Neural progenitor cell (in vitro differentiated cells): ENCODE measurements around the gene SPOCK3. TPM values are rescaled to one million over a fixed set of nuclear protein-coding genes. Genes with fewer than 3 reads are reported as not detected.
"Not testable (repeated sequence)": the region's sequence is repeated elsewhere in the genome, so short reads cannot be mapped to it uniquely, and the experiment has no call there.

Experiments used
- DNase-seq: peaks from one replicate; pipeline ENCODE4 v3.0.0-alpha.2; 2016; ENCODE audit warnings: low spot score
- H2AFZ ChIP-seq: fragments of 200-600 bp; sonication (generic); replicated peaks from 2 replicates; pipeline ENCODE4 v1.6.1; 2016; ENCODE audit warnings: antibody characterized with exemption
- H3F3A ChIP-seq: fragments of 200-600 bp; sonication (generic); 2 replicates; pipeline ENCODE4 v1.6.1; 2016; ENCODE audit warnings: antibody characterized with exemption, low read depth
- H3K27ac ChIP-seq: fragments of 200-600 bp; sonication (generic); 2 replicates; pipeline ENCODE4 v1.5.1; 2016; ENCODE audit warnings: mild to moderate bottlenecking
- H3K27me3 ChIP-seq: fragments of 200-600 bp; sonication (generic); 2 replicates; pipeline ENCODE4 v1.6.1; 2016; ENCODE audit warnings: mild to moderate bottlenecking, moderate library complexity
- H3K36me3 ChIP-seq: fragments of 200-600 bp; sonication (generic); 2 replicates; pipeline ENCODE4 v1.5.1; 2016
- H3K4me1 ChIP-seq: fragments of 200-600 bp; sonication (generic); 2 replicates; pipeline ENCODE4 v1.6.1; 2016; ENCODE audit warnings: mixed run types
- H3K4me2 ChIP-seq: fragments of 200-600 bp; sonication (generic); 2 replicates; pipeline ENCODE4 v1.6.1; 2016
- H3K4me3 ChIP-seq: fragments of 200-600 bp; sonication (generic); 2 replicates; pipeline ENCODE4 v1.5.1; 2016
- H3K79me2 ChIP-seq: fragments of 200-600 bp; sonication (generic); 2 replicates; pipeline ENCODE4 v1.6.1; 2016; ENCODE audit warnings: low read depth
- H3K9ac ChIP-seq: fragments of 200-600 bp; sonication (generic); 2 replicates; pipeline ENCODE4 v1.6.1; 2016
- H3K9me3 ChIP-seq: fragments of 200-600 bp; sonication (generic); 2 replicates; pipeline ENCODE4 v1.5.1; 2016; ENCODE audit warnings: low read depth
- H4K20me1 ChIP-seq: fragments of 200-600 bp; sonication (generic); 2 replicates; pipeline ENCODE4 v1.6.1; 2016; ENCODE audit warnings: low read depth
- H3K27ac Mint-ChIP-seq: 3 replicates; pipeline ENCODE4 v1.8.0; 2021; ENCODE audit warnings: mixed read lengths
- H3K27me3 Mint-ChIP-seq: 2 replicates; pipeline ENCODE4 v1.8.0; 2022; ENCODE audit warnings: low read depth, mild to moderate bottlenecking, inconsistent platforms, moderate library complexity, mixed read lengths; ENCODE audit not compliant: insufficient read depth
- H3K36me3 Mint-ChIP-seq: 3 replicates; pipeline ENCODE4 v1.8.0; 2021; ENCODE audit warnings: mixed read lengths
- H3K4me1 Mint-ChIP-seq: 3 replicates; pipeline ENCODE4 v1.8.0; 2021; ENCODE audit warnings: mixed read lengths
- H3K4me3 Mint-ChIP-seq: 3 replicates; pipeline ENCODE4 v1.8.0; 2021; ENCODE audit warnings: mild to moderate bottlenecking, moderate library complexity, mixed read lengths
- H3K9me3 Mint-ChIP-seq: 3 replicates; pipeline ENCODE4 v1.8.0; 2020; ENCODE audit warnings: mixed read lengths
- EZH2 ChIP-seq: fragments of 200-600 bp; sonication (generic); IDR thresholded peaks from 2 replicates; pipeline ENCODE4 v1.6.1; 2017; ENCODE audit warnings: antibody characterized with exemption, mild to moderate bottlenecking, moderate library complexity
- EZH2phosphoT487 ChIP-seq: fragments of 200-600 bp; sonication (generic); IDR thresholded peaks from 2 replicates; pipeline ENCODE4 v1.6.1; 2017; ENCODE audit warnings: antibody characterized with exemption
- total RNA-seq: library from RNA; depleted of rRNA; stranded (reverse); fragments of >200 nt; gene quantifications from 2 replicates; pipeline ENCODE4 v1.2.3, GENCODE V29; 2015; ENCODE audit warnings: low replicate concordance
- TF ChIP-seq, protein P1 (sequence below): fragments of 200-600 bp; sonication (generic); IDR thresholded peaks from 2 replicates; pipeline ENCODE4 v1.5.1; 2017; ENCODE audit warnings: antibody characterized with exemption, mild to moderate bottlenecking

The SPOCK3 gene
- total RNA-seq, 1 donor from 2014 or later, result 0.21 TPM

GRCh38 chr4:166798126-166798525, 436.2 kb downstream of the SPOCK3 start:
- Histone ChIP-seq H3K4me1 (no peaks in the 10 kb centered on the region), H3K36me3 (no peaks in the 10 kb centered on the region), H3K9ac (no peak overlapping the region), H3K4me2 (no peak overlapping the region), H4K20me1 (no peaks in the 10 kb centered on the region), H2AFZ (peak overlapping the region; percentile 11), H3K4me3 (no peak overlapping the region), H3K27me3 (no peaks in the 10 kb centered on the region), H3K27ac (no peak overlapping the region), H3K79me2 (no peaks in the 10 kb centered on the region), H3F3A (no peaks in the 10 kb centered on the region), H3K9me3 (no peaks in the 10 kb centered on the region)
- TF ChIP-seq EZH2phosphoT487 (no peak), EZH2 (no peak)
- TF ChIP-seq, protein P1, sequence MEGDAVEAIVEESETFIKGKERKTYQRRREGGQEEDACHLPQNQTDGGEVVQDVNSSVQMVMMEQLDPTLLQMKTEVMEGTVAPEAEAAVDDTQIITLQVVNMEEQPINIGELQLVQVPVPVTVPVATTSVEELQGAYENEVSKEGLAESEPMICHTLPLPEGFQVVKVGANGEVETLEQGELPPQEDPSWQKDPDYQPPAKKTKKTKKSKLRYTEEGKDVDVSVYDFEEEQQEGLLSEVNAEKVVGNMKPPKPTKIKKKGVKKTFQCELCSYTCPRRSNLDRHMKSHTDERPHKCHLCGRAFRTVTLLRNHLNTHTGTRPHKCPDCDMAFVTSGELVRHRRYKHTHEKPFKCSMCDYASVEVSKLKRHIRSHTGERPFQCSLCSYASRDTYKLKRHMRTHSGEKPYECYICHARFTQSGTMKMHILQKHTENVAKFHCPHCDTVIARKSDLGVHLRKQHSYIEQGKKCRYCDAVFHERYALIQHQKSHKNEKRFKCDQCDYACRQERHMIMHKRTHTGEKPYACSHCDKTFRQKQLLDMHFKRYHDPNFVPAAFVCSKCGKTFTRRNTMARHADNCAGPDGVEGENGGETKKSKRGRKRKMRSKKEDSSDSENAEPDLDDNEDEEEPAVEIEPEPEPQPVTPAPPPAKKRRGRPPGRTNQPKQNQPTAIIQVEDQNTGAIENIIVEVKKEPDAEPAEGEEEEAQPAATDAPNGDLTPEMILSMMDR, result no peak
- no peak overlapping the region for H3K27ac Mint-ChIP-seq
- H3K27me3 Mint-ChIP-seq, result no peaks in the 10 kb centered on the region
- DNase-seq, result no peak
- no peaks in the 10 kb centered on the region for H3K36me3 Mint-ChIP-seq
- no peaks in the 10 kb centered on the region for H3K9me3 Mint-ChIP-seq
- H3K4me1 Mint-ChIP-seq, result peaks cover 7% of the 10 kb centered on the region
- no peak overlapping the region for H3K4me3 Mint-ChIP-seq

DNA sequence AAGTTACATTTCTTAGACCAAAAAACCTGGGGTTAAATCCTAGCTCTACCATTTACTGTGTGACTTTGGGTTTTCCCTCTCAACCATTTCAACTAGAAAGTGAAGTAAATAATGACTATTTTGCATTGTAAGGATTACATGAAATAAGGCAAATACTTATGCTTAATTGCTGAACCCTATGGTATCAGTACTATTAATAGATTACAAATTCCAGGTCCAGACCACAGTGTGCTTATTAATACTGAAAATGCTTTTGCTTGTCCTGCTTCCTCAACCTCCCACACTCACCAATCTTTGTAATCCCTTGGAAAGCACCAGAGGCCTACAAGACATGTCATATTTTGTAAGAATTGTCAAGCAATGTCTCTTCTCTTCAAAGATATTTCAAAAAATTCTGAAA, 456.5 kb downstream of the SPOCK3 start:
- Histone ChIP-seq H3F3A (no peaks in the 10 kb centered on the region), H3K4me2 (no peak overlapping the region), H3K27ac (no peak overlapping the region), H3K4me3 (no peak overlapping the region), H2AFZ (no peak overlapping the region), H3K9me3 (no peaks in the 10 kb centered on the region), H3K36me3 (no peaks in the 10 kb centered on the region), H4K20me1 (no peaks in the 10 kb centered on the region), H3K9ac (no peak overlapping the region), H3K79me2 (no peaks in the 10 kb centered on the region), H3K27me3 (no peaks in the 10 kb centered on the region), H3K4me1 (no peaks in the 10 kb centered on the region)
- Mint-ChIP-seq H3K4me1 (no peaks in the 10 kb centered on the region), H3K36me3 (no peaks in the 10 kb centered on the region), H3K9me3 (no peaks in the 10 kb centered on the region), H3K27me3 (no peaks in the 10 kb centered on the region), H3K4me3 (no peak overlapping the region), H3K27ac (no peak overlapping the region)
- no peak for DNase-seq
- TF ChIP-seq EZH2phosphoT487, result no peak

GRCh38 chr4:166763018-166763417, 471.3 kb downstream of the SPOCK3 start:
- DNase-seq, result no peak
- Histone ChIP-seq H3K4me2 (no peak overlapping the region), H2AFZ (no peak overlapping the region), H3K9me3 (peaks cover 2% of the 10 kb centered on the region), H3F3A (no peaks in the 10 kb centered on the region), H3K27me3 (no peaks in the 10 kb centered on the region), H3K36me3 (no peaks in the 10 kb centered on the region), H3K4me1 (no peaks in the 10 kb centered on the region), H3K9ac (no peak overlapping the region), H4K20me1 (no peaks in the 10 kb centered on the region), H3K79me2 (no peaks in the 10 kb centered on the region), H3K27ac (no peak overlapping the region), H3K4me3 (no peak overlapping the region)
- Mint-ChIP-seq H3K27me3 (no peaks in the 10 kb centered on the region), H3K36me3 (no peaks in the 10 kb centered on the region), H3K4me3 (no peak overlapping the region), H3K4me1 (no peaks in the 10 kb centered on the region), H3K9me3 (peaks cover 12% of the 10 kb centered on the region), H3K27ac (no peak overlapping the region)
- TF ChIP-seq EZH2phosphoT487, result no peak
- TF ChIP-seq EZH2, result no peak
- TF ChIP-seq, protein P1, result no peak

DNA sequence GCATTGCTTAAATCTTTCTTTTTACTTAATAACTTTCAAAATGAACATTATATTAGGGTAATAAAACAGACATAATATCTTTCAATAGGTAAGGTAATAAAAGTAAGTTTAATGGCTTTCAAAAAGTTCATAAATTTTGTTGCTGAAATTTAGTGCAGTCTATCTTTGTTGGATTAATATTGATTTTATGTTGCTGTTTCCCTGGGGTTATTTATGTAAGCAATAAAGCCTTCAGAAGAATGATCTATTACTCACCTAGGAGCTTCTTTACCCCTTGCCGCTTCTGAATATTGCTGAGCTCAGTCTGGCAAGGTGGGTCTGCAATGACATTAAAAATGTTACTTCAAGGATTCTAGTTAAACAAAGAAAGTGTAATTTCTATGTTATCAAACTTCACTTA, 492.6 kb downstream of the SPOCK3 start:
- Histone ChIP-seq H3K4me1 (no peaks in the 10 kb centered on the region), H3K27ac (no peak overlapping the region), H3K9me3 (no peaks in the 10 kb centered on the region), H3K27me3 (no peaks in the 10 kb centered on the region), H3K36me3 (no peaks in the 10 kb centered on the region), H3F3A (no peaks in the 10 kb centered on the region), H2AFZ (no peak overlapping the region), H3K4me3 (no peak overlapping the region), H4K20me1 (no peaks in the 10 kb centered on the region), H3K4me2 (no peak overlapping the region), H3K79me2 (no peaks in the 10 kb centered on the region), H3K9ac (no peak overlapping the region)
- H3K27me3 Mint-ChIP-seq, result peaks cover 2% of the 10 kb centered on the region
- H3K36me3 Mint-ChIP-seq, result no peaks in the 10 kb centered on the region
- DNase-seq, result no peak
- no peaks in the 10 kb centered on the region for H3K9me3 Mint-ChIP-seq
- no peaks in the 10 kb centered on the region for H3K4me1 Mint-ChIP-seq
- TF ChIP-seq EZH2phosphoT487 (no peak), EZH2 (no peak)
- TF ChIP-seq, protein P1, result no peak
- H3K27ac Mint-ChIP-seq, result no peak overlapping the region
- no peak overlapping the region for H3K4me3 Mint-ChIP-seq

DNA sequence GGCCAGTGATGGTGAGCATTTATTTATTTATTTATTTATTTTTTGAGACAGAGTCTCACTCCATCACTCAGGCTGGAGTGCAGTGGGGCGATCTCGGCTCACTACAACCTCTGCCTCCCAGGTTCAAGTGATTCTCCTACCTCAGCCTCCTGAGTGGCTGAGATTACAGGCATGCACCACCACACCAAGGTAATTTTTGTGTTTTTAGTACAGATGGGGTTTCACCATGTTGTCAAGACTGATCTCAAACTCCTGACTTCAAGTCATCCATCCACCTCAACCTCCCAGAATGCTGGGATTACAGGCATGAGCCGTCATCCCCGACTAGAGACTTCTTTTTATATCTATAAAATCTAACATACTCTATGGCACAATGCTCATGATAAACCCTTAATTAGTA, 495.1 kb downstream of the SPOCK3 start:
- H3K4me3 ChIP-seq, H3K36me3 ChIP-seq, H4K20me1 ChIP-seq, H3K36me3 Mint-ChIP-seq, H3K27ac ChIP-seq, H3K9me3 Mint-ChIP-seq, DNase-seq, H3K4me1 Mint-ChIP-seq, H3K27me3 ChIP-seq, H3K79me2 ChIP-seq, H3F3A ChIP-seq, H3K27me3 Mint-ChIP-seq, H3K4me2 ChIP-seq, H2AFZ ChIP-seq, H3K9me3 ChIP-seq, H3K4me3 Mint-ChIP-seq, H3K27ac Mint-ChIP-seq, H3K4me1 ChIP-seq, H3K9ac ChIP-seq: not testable (repeated sequence)
